Epithelial cell of esophagus (primary cell): ENCODE data around the gene SMAD5.

ENCODE experiments used
- DNase-seq: peaks from one replicate; pipeline ENCODE4 v3.0.0; 2010; ENCODE audit warnings: low read depth
- H3K4me3 ChIP-seq: 2 replicates; pipeline ENCODE4 v1.5.1; 2011; ENCODE audit warnings: mild to moderate bottlenecking, low read length, control low read depth
- TF ChIP-seq, protein P1 (sequence below): IDR thresholded peaks from 2 replicates; pipeline ENCODE4 v1.5.1; 2011; ENCODE audit warnings: low read depth, mild to moderate bottlenecking, low read length, control low read depth, inconsistent platforms; ENCODE audit not compliant: insufficient read depth; ENCODE audit errors: missing control alignments

The SMAD5 gene

DNA sequence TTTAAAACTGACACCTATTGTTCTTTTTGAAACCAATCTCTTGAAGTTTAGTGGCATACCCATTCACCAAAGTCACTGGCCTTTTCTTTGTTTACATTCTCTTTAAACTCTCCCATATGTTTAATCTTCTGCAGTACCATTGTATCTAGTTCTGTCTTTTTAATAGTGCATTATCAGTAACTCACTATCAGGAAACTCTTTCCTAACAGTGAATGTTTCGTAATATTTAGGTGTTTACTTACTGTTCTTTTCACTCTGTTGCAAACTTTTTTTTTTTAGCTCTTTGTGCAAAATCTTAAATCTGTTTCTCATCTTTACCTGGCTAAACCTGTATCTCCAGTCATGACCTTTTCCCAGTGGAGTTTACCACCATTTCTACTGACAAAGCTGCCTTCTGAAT lies 17.2 kb downstream of the SMAD5 start:
- TF ChIP-seq, protein P1, sequence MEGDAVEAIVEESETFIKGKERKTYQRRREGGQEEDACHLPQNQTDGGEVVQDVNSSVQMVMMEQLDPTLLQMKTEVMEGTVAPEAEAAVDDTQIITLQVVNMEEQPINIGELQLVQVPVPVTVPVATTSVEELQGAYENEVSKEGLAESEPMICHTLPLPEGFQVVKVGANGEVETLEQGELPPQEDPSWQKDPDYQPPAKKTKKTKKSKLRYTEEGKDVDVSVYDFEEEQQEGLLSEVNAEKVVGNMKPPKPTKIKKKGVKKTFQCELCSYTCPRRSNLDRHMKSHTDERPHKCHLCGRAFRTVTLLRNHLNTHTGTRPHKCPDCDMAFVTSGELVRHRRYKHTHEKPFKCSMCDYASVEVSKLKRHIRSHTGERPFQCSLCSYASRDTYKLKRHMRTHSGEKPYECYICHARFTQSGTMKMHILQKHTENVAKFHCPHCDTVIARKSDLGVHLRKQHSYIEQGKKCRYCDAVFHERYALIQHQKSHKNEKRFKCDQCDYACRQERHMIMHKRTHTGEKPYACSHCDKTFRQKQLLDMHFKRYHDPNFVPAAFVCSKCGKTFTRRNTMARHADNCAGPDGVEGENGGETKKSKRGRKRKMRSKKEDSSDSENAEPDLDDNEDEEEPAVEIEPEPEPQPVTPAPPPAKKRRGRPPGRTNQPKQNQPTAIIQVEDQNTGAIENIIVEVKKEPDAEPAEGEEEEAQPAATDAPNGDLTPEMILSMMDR = no peak

DNA sequence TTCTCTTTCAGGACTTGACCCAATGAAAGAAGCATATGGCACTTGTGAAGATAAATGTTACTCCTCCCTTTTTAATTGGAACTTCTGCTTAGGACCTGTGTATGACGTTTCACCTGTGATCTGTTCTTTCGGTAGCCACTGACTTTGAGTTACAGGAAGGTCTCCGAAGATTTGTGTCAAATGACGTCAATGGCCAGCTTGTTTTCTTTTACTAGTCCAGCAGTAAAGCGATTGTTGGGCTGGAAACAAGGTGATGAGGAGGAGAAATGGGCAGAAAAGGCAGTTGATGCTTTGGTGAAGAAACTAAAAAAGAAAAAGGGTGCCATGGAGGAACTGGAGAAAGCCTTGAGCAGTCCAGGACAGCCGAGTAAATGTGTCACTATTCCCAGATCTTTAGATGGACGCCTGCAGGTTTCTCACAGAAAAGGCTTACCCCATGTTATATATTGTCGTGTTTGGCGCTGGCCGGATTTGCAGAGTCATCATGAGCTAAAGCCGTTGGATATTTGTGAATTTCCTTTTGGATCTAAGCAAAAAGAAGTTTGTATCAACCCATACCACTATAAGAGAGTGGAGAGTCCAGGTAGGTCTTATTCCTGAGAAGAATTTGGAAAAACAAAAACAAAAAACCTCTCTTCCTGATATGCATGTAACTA lies 21.1 kb downstream of the SMAD5 start:
- DNase-seq = no peak
- TF ChIP-seq, protein P1 = no peak
- H3K4me3 ChIP-seq = no peak overlapping the region

More for the DNA sequence above, 17.2 kb downstream of the SMAD5 start:
- DNase-seq = peak; percentile 45
- H3K4me3 ChIP-seq = no peak overlapping the region

DNA sequence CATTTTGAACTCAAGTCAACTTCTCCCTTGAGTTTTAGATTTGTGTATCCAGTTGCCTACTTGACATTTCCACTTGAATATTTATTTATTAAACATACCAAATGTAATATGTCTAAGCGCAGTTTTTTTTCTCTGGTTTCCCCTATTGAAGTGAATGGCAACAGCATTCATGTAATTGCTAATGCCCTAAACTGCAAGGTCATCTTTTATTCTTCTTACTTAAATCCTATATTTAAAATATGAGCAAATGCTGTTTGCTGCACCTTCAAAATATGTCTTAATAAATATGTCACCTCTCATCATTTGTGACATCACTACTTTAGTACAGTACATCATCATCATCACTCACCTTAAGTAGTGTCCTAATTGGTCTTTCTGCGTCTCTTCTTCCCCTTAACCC lies 22.4 kb downstream of the SMAD5 start:
- TF ChIP-seq, protein P1 = no peak
- H3K4me3 ChIP-seq = no peak overlapping the region

DNA sequence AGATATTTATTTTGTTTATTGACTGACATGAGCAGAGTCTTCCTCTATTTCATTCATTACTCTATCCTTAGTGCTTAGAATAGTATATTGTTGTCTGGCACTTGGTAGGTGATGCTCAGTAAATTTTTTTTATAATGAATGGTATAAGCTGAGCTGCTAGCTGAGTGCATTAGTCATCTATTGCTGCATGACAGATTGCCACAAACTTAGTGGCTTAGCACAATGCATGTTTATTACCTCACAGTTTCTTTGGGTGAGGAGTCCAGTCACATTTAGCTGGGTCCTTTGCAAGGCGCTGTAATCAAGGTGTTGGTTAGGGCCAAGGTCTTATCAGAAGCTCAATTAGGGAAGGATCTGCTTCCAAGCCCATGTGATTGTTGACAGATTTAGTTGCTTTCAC lies 23.1 kb downstream of the SMAD5 start:
- H3K4me3 ChIP-seq = no peak overlapping the region
- TF ChIP-seq, protein P1 = no peak
- DNase-seq = peak; percentile 74

More for the DNA sequence above, 22.4 kb downstream of the SMAD5 start:
- DNase-seq = no peak

DNA sequence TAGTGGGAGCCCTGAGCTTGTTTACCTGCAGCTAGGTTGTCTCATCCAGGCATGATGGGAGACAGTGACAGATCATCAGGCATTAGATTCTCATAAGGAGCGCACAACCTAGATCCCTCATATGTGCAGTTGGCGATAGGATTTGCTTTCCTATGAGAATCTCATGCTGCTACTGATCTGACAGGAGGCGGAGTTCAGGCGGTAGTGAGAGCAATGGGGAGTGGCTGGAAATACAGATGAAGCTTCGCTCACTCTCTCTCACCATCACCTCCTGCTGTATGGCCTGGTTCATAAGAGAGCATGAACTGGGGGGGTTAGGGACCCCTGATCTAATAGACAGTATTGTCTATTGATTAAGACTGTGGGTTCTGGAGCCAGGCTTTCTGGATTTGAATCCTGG lies 24.9 kb downstream of the SMAD5 start:
- DNase-seq = no peak
- TF ChIP-seq, protein P1 = no peak

DNA sequence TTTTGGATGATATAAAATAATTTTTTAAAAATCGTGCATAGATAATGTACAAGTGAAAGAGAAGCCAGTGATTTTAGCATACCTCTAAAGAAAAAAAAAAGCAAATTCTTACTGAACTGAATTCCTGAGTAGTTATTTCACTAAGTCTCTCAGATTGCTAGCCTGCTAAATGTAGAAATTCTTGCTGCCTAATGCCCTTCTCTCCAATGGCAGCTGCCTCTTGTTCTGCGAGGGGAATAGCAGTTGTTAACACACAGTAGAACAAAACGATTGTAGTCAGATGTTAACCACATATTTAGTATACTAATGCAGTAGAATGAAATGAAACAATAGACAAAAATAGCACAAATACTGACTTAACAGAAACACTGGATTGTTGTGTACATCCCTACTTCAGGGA lies 26.8 kb downstream of the SMAD5 start:
- DNase-seq = no peak
- TF ChIP-seq, protein P1 = no peak
- H3K4me3 ChIP-seq = no peak overlapping the region

More for the DNA sequence above, 24.9 kb downstream of the SMAD5 start:
- no peak overlapping the region for H3K4me3 ChIP-seq

DNA sequence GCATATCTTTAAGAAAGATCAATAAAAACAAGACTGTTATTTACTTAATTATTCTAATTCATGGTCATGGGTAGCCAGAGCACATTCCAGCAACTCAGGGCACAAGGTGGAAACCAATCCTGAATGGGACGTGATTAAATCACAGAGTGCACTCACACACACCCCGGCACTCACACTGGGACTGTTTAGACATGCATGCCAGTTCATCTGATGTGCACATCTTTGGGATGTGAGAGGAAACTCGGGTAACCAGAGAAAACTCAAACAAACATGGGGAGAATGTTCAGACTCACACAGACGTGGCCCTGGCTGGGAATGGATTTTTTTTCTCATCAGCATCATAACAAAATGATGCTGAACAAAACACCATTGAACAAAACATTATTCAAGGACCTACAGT lies 29.4 kb downstream of the SMAD5 start:
- DNase-seq = no peak
- TF ChIP-seq, protein P1 = no peak
- H3K4me3 ChIP-seq = no peak overlapping the region
